ENCODE results near the gene GET3. TPM values are rescaled to one million over a fixed set of nuclear protein-coding genes. Genes with fewer than 3 reads are reported as not detected.

GET3 gene
- polyA plus RNA-seq, 2 of the 4 experiments (the other 2 are of a cell fraction) = 87.0 to 91.7 TPM

- TF ChIP-seq ELK1 (IDR thresholded peaks at IDR 0.05; ENCODE audit: low read depth, low read length) (peak; percentile 62; the same call in 1 of the 2 replicates), POLR2A (IDR thresholded peaks at IDR 0.05; ENCODE audit: low read length) (0 out of 2 replicates have a peak, but pooled peaks have one; percentile 9), CEBPB (IDR thresholded peaks at IDR 0.05) (peak; percentile 41 to 73; a peak in 3 of 4 replicates), CBX2 (IDR thresholded peaks at IDR 0.05; ENCODE audit: borderline replicate concordance, low read depth) (no peak), HOXB5 (CRISPR knock-in tag; IDR thresholded peaks at IDR 0.05) (0 out of 2 replicates have a peak, but pooled peaks have one; percentile 35)
These were observed 52.8 kb downstream of the GET3 start (continued) for GRCh38 chr19:12789904-12790619.

- H3K27ac ChIP-seq = peak overlapping the region; percentile 96 to 99
- no peak for TF ChIP-seq MYC (IDR thresholded peaks at IDR 0.05; ENCODE audit: borderline replicate concordance, low read length)
- TF ChIP-seq HOXA7 (CRISPR knock-in tag; IDR thresholded peaks at IDR 0.05) = peak; percentile 61; the same call in 1 of the 2 replicates
- no peak for TF ChIP-seq CBX2 (IDR thresholded peaks at IDR 0.05; ENCODE audit: borderline replicate concordance, low read depth)
- peak; percentile 97; the same call in 1 of the 2 replicates for TF ChIP-seq MAX (IDR thresholded peaks at IDR 0.05)
- no peak for TF ChIP-seq NPAS2 (CRISPR knock-in tag; IDR thresholded peaks at IDR 0.05; ENCODE audit: borderline replicate concordance)
- TF ChIP-seq PHF8 (IDR thresholded peaks at IDR 0.05; ENCODE audit: borderline replicate concordance, low read depth) = no peak
- TF ChIP-seq TFCP2L1 (CRISPR knock-in tag; IDR thresholded peaks at IDR 0.05) = peak; percentile 13; the same call in 1 of the 2 replicates
- TF ChIP-seq SMC3 (IDR thresholded peaks at IDR 0.05) = no peak
- FAIRE-seq (no peak), ATAC-seq (no peak), DNase-seq (ENCODE audit: low read depth in 1 of 2, low spot score in 1 of 2) (no peak)
- no peaks in the 10 kb centered on the region for H3K9me3 ChIP-seq
- ChIA-PET POLR2A (interaction anchor here (1.2 to 6.5 kb wide), 7 partner anchors 8 to 54 kb away, joined by 7 to 122 read pairs (median 8); partner anchors contain the start of genes GET3 and RNASEH2A), CTCF (interaction anchor here (0.7 to 17.4 kb wide), 4 partner anchors 8 to 57 kb away, joined by 3 to 901 read pairs (median 6); partner anchors contain the start of gene HOOK2)
- peaks cover 56% of the 10 kb centered on the region for H3K4me1 ChIP-seq
- peak overlapping the region; percentile 99 for H3K4me2 ChIP-seq
- WGBS (ENCODE audit: missing lambda C conversion rate) = 16% methylated on average over 13 of the region's 22 CpGs
- peak overlapping the region; percentile 92 for H3K4me3 ChIP-seq
These were observed 53.5 kb downstream of the GET3 start for GRCh38 chr19:12790628-12791344.

GRCh38 chr19:12791345-12792050, 54.2 kb downstream of the GET3 start, which contains the start of gene JUNB:
Gene JUNB, plus strand, starts transcription at chr19:12791486. Its CDS starts 286 bp downstream, at chr19:12791772.
- ChIA-PET POLR2A (interaction anchor here (1.0 to 6.5 kb wide), 9 partner anchors 9 to 376 kb away, joined by 3 to 122 read pairs (median 7); partner anchors contain the start of genes DNASE2, GET3 and RNASEH2A), CTCF (interaction anchor here (0.7 to 17.4 kb wide), 8 partner anchors 8 to 90 kb away, joined by 3 to 901 read pairs (median 3); partner anchors contain the start of genes DNASE2 and HOOK2)
- FAIRE-seq (no peak), ATAC-seq (peak; percentile 42 to 60), DNase-seq (ENCODE audit: low read depth in 1 of 2, low spot score in 1 of 2) (peak; percentile 75 to 95)
- Histone ChIP-seq H3K4me1 (peaks cover 55% of the 10 kb centered on the region), H3K9me3 (no peaks in the 10 kb centered on the region), H3K27ac (peak within 1 kb of the TSS; percentile 96 to 99), H3K4me2 (peak within 1 kb of the TSS; percentile 99), H3K4me3 (peak within 1 kb of the TSS; percentile 92)
- WGBS (ENCODE audit: missing lambda C conversion rate) = 3% methylated on average over 14 of the region's 73 CpGs
- TF ChIP-seq MYC (IDR thresholded peaks at IDR 0.05; ENCODE audit: borderline replicate concordance, low read length) (peak; percentile 52; the same call in 1 of the 2 replicates), TP53 (CRISPR knock-in tag; IDR thresholded peaks at IDR 0.05) (no peak), POLR2A (IDR thresholded peaks at IDR 0.05; ENCODE audit: low read length) (peak; percentile 100), GATA3 (IDR thresholded peaks at IDR 0.05; ENCODE audit: borderline replicate concordance) (peak; percentile 74; the same call in 1 of the 2 replicates), BCL3 (IDR thresholded peaks at IDR 0.05) (peak; percentile 97), POLR2AphosphoS2 (conservative IDR thresholded peaks at IDR 0.05; ENCODE audit: low read length) (peak; percentile 67; the same call in 1 of the 2 replicates), HOXB5 (CRISPR knock-in tag; IDR thresholded peaks at IDR 0.05) (peak; percentile 39; the same call in 1 of the 2 replicates), REST (IDR thresholded peaks at IDR 0.05) (peak; percentile 61), MAX (IDR thresholded peaks at IDR 0.05) (peak; percentile 63), MAFK (IDR thresholded peaks at IDR 0.05; ENCODE audit: partially characterized antibody) (no peak), FOSB (CRISPR knock-in tag; IDR thresholded peaks at IDR 0.05) (no peak), JUN (IDR thresholded peaks at IDR 0.05) (peak; percentile 94 to 98), RAD21 (conservative IDR thresholded peaks at IDR 0.05 in 1 of 2, IDR thresholded peaks at IDR 0.05 in 1 of 2) (no peak; a peak in 1 of 5 replicates), RFX5 (IDR thresholded peaks at IDR 0.05) (no peak), ZFP36 (IDR thresholded peaks at IDR 0.05; ENCODE audit: borderline replicate concordance, partially characterized antibody) (no peak), TFCP2L1 (CRISPR knock-in tag; IDR thresholded peaks at IDR 0.05) (peak; percentile 96)

All from A549 (cell line).